ENCODE results near the gene IMMP1L. TPM values are rescaled to one million over a fixed set of nuclear protein-coding genes. Genes with fewer than 3 reads are reported as not detected.

Gene IMMP1L
- total RNA-seq, 1 donor from 2014 or later = 35.2 TPM

GRCh38 chr11:31437742-31438435 is 71.5 kb downstream of the IMMP1L start:
- H3K4me3 Mint-ChIP-seq = no peak overlapping the region
- peaks cover 3% of the 10 kb centered on the region for H3K36me3 Mint-ChIP-seq
- no peaks in the 10 kb centered on the region for H3K4me1 Mint-ChIP-seq (ENCODE audit: unreplicated experiment)
- H3K9me3 Mint-ChIP-seq = no peaks in the 10 kb centered on the region
- no peaks in the 10 kb centered on the region for H3K27me3 Mint-ChIP-seq
- no peak overlapping the region for H3K27ac Mint-ChIP-seq
- no peak for DNase-seq (ENCODE audit: extremely low spot score, unreplicated experiment)
- TF ChIP-seq CTCF (conservative IDR thresholded peaks at IDR 0.05) = no peak

GRCh38 chr11:31433851-31434250 is 75.6 kb downstream of the IMMP1L start:
- Mint-ChIP-seq H3K27ac (no peak overlapping the region), H3K27me3 (no peaks in the 10 kb centered on the region), H3K36me3 (peaks cover 14% of the 10 kb centered on the region), H3K4me3 (no peak overlapping the region), H3K4me1 (ENCODE audit: unreplicated experiment) (no peaks in the 10 kb centered on the region), H3K9me3 (no peaks in the 10 kb centered on the region)
- TF ChIP-seq CTCF (conservative IDR thresholded peaks at IDR 0.05) = no peak
- DNase-seq (ENCODE audit: extremely low spot score, unreplicated experiment) = no peak

GRCh38 chr11:31424652-31425051 is 84.8 kb downstream of the IMMP1L start:
- H3K4me1 Mint-ChIP-seq (ENCODE audit: unreplicated experiment) = peaks cover 6% of the 10 kb centered on the region
- peak; percentile 48 for TF ChIP-seq CTCF (conservative IDR thresholded peaks at IDR 0.05)
- H3K9me3 Mint-ChIP-seq = no peaks in the 10 kb centered on the region
- peaks cover 8% of the 10 kb centered on the region for H3K36me3 Mint-ChIP-seq
- no peak overlapping the region for H3K27ac Mint-ChIP-seq
- no peaks in the 10 kb centered on the region for H3K27me3 Mint-ChIP-seq
- H3K4me3 Mint-ChIP-seq = no peak overlapping the region
- no peak for DNase-seq (ENCODE audit: extremely low spot score, unreplicated experiment)

GRCh38 chr11:31422703-31423102 is 86.7 kb downstream of the IMMP1L start:
- TF ChIP-seq CTCF (conservative IDR thresholded peaks at IDR 0.05) = no peak
- peaks cover 8% of the 10 kb centered on the region for H3K4me1 Mint-ChIP-seq (ENCODE audit: unreplicated experiment)
- DNase-seq (ENCODE audit: extremely low spot score, unreplicated experiment) = no peak
- no peaks in the 10 kb centered on the region for H3K9me3 Mint-ChIP-seq
- H3K36me3 Mint-ChIP-seq = peaks cover 5% of the 10 kb centered on the region
- no peak overlapping the region for H3K27ac Mint-ChIP-seq
- H3K4me3 Mint-ChIP-seq = no peak overlapping the region
- H3K27me3 Mint-ChIP-seq = no peaks in the 10 kb centered on the region

GRCh38 chr11:31421820-31422219 is 87.6 kb downstream of the IMMP1L start:
- Mint-ChIP-seq H3K9me3 (no peaks in the 10 kb centered on the region), H3K27ac (no peak overlapping the region)

More at GRCh38 chr11:31421820-31422219, 87.6 kb downstream of the IMMP1L start:
- peaks cover 1% of the 10 kb centered on the region for H3K36me3 Mint-ChIP-seq
- no peaks in the 10 kb centered on the region for H3K27me3 Mint-ChIP-seq
- H3K4me3 Mint-ChIP-seq = no peak overlapping the region
- DNase-seq (ENCODE audit: extremely low spot score, unreplicated experiment) = no peak
- peaks cover 13% of the 10 kb centered on the region for H3K4me1 Mint-ChIP-seq (ENCODE audit: unreplicated experiment)
- no peak for TF ChIP-seq CTCF (conservative IDR thresholded peaks at IDR 0.05)
